ENCODE data around the gene DNAI1.

The DNAI1 gene

GRCh38 chr9:34570376-34570775 lies 111.8 kb downstream of the DNAI1 start:
- DNase-seq (ENCODE audit: low read depth), result no peak
- TF ChIP-seq, protein P1, sequence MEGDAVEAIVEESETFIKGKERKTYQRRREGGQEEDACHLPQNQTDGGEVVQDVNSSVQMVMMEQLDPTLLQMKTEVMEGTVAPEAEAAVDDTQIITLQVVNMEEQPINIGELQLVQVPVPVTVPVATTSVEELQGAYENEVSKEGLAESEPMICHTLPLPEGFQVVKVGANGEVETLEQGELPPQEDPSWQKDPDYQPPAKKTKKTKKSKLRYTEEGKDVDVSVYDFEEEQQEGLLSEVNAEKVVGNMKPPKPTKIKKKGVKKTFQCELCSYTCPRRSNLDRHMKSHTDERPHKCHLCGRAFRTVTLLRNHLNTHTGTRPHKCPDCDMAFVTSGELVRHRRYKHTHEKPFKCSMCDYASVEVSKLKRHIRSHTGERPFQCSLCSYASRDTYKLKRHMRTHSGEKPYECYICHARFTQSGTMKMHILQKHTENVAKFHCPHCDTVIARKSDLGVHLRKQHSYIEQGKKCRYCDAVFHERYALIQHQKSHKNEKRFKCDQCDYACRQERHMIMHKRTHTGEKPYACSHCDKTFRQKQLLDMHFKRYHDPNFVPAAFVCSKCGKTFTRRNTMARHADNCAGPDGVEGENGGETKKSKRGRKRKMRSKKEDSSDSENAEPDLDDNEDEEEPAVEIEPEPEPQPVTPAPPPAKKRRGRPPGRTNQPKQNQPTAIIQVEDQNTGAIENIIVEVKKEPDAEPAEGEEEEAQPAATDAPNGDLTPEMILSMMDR (conservative IDR thresholded peaks at IDR 0.05; ENCODE audit: low read length), result no peak
- no peak overlapping the region for H3K4me3 ChIP-seq (ENCODE audit: low read length)

Data from AG10803 (cell line).